Measurements from ENCODE around the gene GPR6. TPM values are rescaled to one million over a fixed set of nuclear protein-coding genes. Genes with fewer than 3 reads are reported as not detected.

GPR6 gene
- total and polyA plus RNA-seq, 2 donors (not counting 3 experiments of a cell fraction or from before 2014, with no cell fraction given): not detected

- no TSS peak for BruUV-seq (replicated peaks)
- Histone ChIP-seq H3K9me3 (replicated peaks; ENCODE audit: control insufficient read depth, insufficient read depth, low read length) (no peaks in the 10 kb centered on the region), H3K27ac (ENCODE audit: insufficient read depth, low read depth, low read length) (no peak overlapping the region), H3K4me2 (ENCODE audit: insufficient read depth, low read length) (no peak overlapping the region), H3K36me3 (ENCODE audit: control insufficient read depth in 2 of 2, extremely low read depth in 1 of 2, insufficient read depth in 2 of 2, low read length in 2 of 2) (no peaks in the 10 kb centered on the region), H3K4me3 (replicated peaks in 1 of 3; ENCODE audit: insufficient read depth in 1 of 3, low read depth in 1 of 3, low read length in 3 of 3) (no peak overlapping the region), H4K20me1 (replicated peaks; ENCODE audit: control insufficient read depth, extremely low read depth, insufficient read depth, low read length) (no peaks in the 10 kb centered on the region), H3K9ac (replicated peaks; ENCODE audit: extremely low read depth, insufficient read depth, low read length) (no peak overlapping the region), H2AFZ (ENCODE audit: low read depth, low read length) (no peak overlapping the region), H3K79me2 (ENCODE audit: control insufficient read depth, insufficient read depth, low read length) (no peaks in the 10 kb centered on the region), H3K9me1 (replicated peaks; ENCODE audit: control insufficient read depth, extremely low read depth, insufficient read depth, low read length) (no peaks in the 10 kb centered on the region), H3K4me1 (ENCODE audit: control insufficient read depth, extremely low read depth, insufficient read depth, low read length) (no peaks in the 10 kb centered on the region), H3K27me3 (ENCODE audit: control insufficient read depth in 2 of 2, insufficient read depth in 2 of 2, low read length in 2 of 2) (no peaks in the 10 kb centered on the region)
- ChIA-PET POLR2A (no interaction called here), CTCF (interaction anchor here (1.0 to 2.0 kb wide), 2 partner anchors 9 to 78 kb away, joined by 3 to 4 read pairs; no protein-coding TSS in a partner anchor)
- no peak for TF ChIP-seq EZH2 (IDR thresholded peaks at IDR 0.05; ENCODE audit: borderline replicate concordance, low read depth, low read length, severe bottlenecking)
- TF ChIP-seq CTCF (IDR thresholded peaks at IDR 0.05; ENCODE audit: extremely low read depth in 1 of 2, insufficient read depth in 1 of 2, low read depth in 1 of 2, low read length in 2 of 2): no peak
- TF ChIP-seq MYC (IDR thresholded peaks at IDR 0.05; ENCODE audit: low read depth, low read length): no peak
- TF ChIP-seq FOS (IDR thresholded peaks at IDR 0.05; ENCODE audit: borderline replicate concordance, insufficient read depth, low read length): no peak
- TF ChIP-seq GATA2 (IDR thresholded peaks at IDR 0.05; ENCODE audit: insufficient read depth, insufficient read length, low read depth, low read length): no peak
- no peak for TF ChIP-seq POLR2A (IDR thresholded peaks at IDR 0.05; ENCODE audit: low read depth, low read length)
- TF ChIP-seq POLR2AphosphoS5 (IDR thresholded peaks at IDR 0.05; ENCODE audit: insufficient read depth, low read depth, low read length): no peak
- TF ChIP-seq MAX (IDR thresholded peaks at IDR 0.05; ENCODE audit: insufficient read depth, insufficient read length): no peak
- TF ChIP-seq JUN (IDR thresholded peaks at IDR 0.05; ENCODE audit: borderline replicate concordance, insufficient read depth, insufficient read length, low read depth): no peak
- dilution Hi-C loops (cut with MboI; ENCODE audit: extremely low pct_ligation_motif_present, low sequenced_read_pairs) (no loop called here), intact Hi-C loops (cut with micrococcal nuclease) (no loop called here)
- DNase-seq (ENCODE audit: low read depth, low spot score) (no peak), FAIRE-seq (no peak)
These were observed 16.5 kb upstream of the GPR6 start for GRCh38 chr6:109961611-109962041.
